HG03521 (cell line): ENCODE data around the gene PSMB10.
"Not testable (repeated sequence)": the region's sequence is repeated elsewhere in the genome, so short reads cannot be mapped to it uniquely, and the experiment has no call there.

Source experiments
- ATAC-seq: cut with Tn5 transposase; IDR thresholded peaks from one replicate; pipeline ENCODE4 v1.9.1; 2021; ENCODE audit warnings: mild to moderate bottlenecking, moderate library complexity; ENCODE audit not compliant: unreplicated experiment

The PSMB10 gene

GRCh38 chr16:67928147-67928546, 8.5 kb downstream of the PSMB10 start:
- ATAC-seq = no peak

GRCh38 chr16:67927131-67927941, 9.3 kb downstream of the PSMB10 start:
- ATAC-seq = no peak

GRCh38 chr16:67926181-67926750, 10.4 kb downstream of the PSMB10 start:
- no peak for ATAC-seq

- no peak for ATAC-seq
Measured at GRCh38 chr16:67924140-67924906, 12.3 kb downstream of the PSMB10 start.

- no peak for ATAC-seq
Measured at GRCh38 chr16:67923414-67924116, 13.1 kb downstream of the PSMB10 start.

- ATAC-seq = no peak
Measured at GRCh38 chr16:67922740-67923139, 13.9 kb downstream of the PSMB10 start.

GRCh38 chr16:67922221-67922620, 14.4 kb downstream of the PSMB10 start:
- ATAC-seq = no peak

- no peak for ATAC-seq
Measured at GRCh38 chr16:67919622-67920221, 16.9 kb downstream of the PSMB10 start.

- ATAC-seq = no peak
Measured at GRCh38 chr16:67917852-67918236, 18.8 kb downstream of the PSMB10 start.

GRCh38 chr16:67917140-67917851, 19.4 kb downstream of the PSMB10 start:
- ATAC-seq = no peak

- ATAC-seq = no peak
Measured at GRCh38 chr16:67915831-67916723, 20.6 kb downstream of the PSMB10 start.

- ATAC-seq = not testable (repeated sequence)
Measured at GRCh38 chr16:67915496-67915769, 21.2 kb downstream of the PSMB10 start.

GRCh38 chr16:67914758-67915495, 21.7 kb downstream of the PSMB10 start:
- no peak for ATAC-seq

GRCh38 chr16:67910158-67910557, 26.5 kb downstream of the PSMB10 start:
- ATAC-seq = no peak

- no peak for ATAC-seq
Measured at GRCh38 chr16:67909056-67909742, 27.5 kb downstream of the PSMB10 start.

GRCh38 chr16:67907397-67908180, 29.1 kb downstream of the PSMB10 start:
- ATAC-seq = no peak

GRCh38 chr16:67902831-67903230, 33.8 kb downstream of the PSMB10 start:
- ATAC-seq = no peak
